Measurements from ENCODE around the gene GIPC2. TPM values are rescaled to one million over a fixed set of nuclear protein-coding genes. Genes with fewer than 3 reads are reported as not detected.
A peak's percentile ranks its signal among the peaks of the same experiment; 100 is the strongest.

GIPC2 gene
- total and polyA plus RNA-seq, 10 of the 15 experiments (the other 5 are each of a cell fraction or from before 2014, with no cell fraction given): 0.03 to 0.23 (median 0.06) TPM; not detected in 2

- TF ChIP-seq SRF (IDR thresholded peaks at IDR 0.05; ENCODE audit: low read depth in 2 of 2, low read length in 2 of 2): no peak
- no peak for TF ChIP-seq JUNB (IDR thresholded peaks at IDR 0.05)
- TF ChIP-seq TAF1 (IDR thresholded peaks at IDR 0.05; ENCODE audit: borderline replicate concordance, low read depth, low read length): no peak
- no peak for TF ChIP-seq SP1 (IDR thresholded peaks at IDR 0.05; ENCODE audit: low read depth, low read length)
- TF ChIP-seq IRF4 (IDR thresholded peaks at IDR 0.05; ENCODE audit: low read depth, low read length): no peak
- TF ChIP-seq TCF3 (IDR thresholded peaks at IDR 0.05; ENCODE audit: borderline replicate concordance, insufficient read depth, low read depth, low read length): no peak
- no peak for TF ChIP-seq E2F4 (IDR thresholded peaks at IDR 0.05; ENCODE audit: low read depth, low read length)
- no peak for TF ChIP-seq RAD21 (IDR thresholded peaks at IDR 0.05; ENCODE audit: insufficient read depth, low read depth, low read length)
- no peak for TF ChIP-seq SREBF2 (IDR thresholded peaks at IDR 0.05; ENCODE audit: low read length)
- no peak for TF ChIP-seq ZBED1 (IDR thresholded peaks at IDR 0.05; ENCODE audit: borderline replicate concordance)
- no peak for TF ChIP-seq RB1 (IDR thresholded peaks at IDR 0.05; ENCODE audit: borderline replicate concordance)
- Histone ChIP-seq H3K79me2 (ENCODE audit: control insufficient read depth, insufficient read depth, low read length) (no peaks in the 10 kb centered on the region), H3K4me2 (ENCODE audit: control insufficient read depth, insufficient read depth) (no peak overlapping the region), H2AFZ (ENCODE audit: control insufficient read depth, low read depth, low read length) (no peak overlapping the region), H4K20me1 (ENCODE audit: control insufficient read depth, insufficient read depth) (no peaks in the 10 kb centered on the region), H3K4me3 (no peak overlapping the region), H3K36me3 (ENCODE audit: control insufficient read depth in 2 of 2, insufficient read depth in 2 of 2, low read length in 1 of 2) (no peaks in the 10 kb centered on the region), H3K4me1 (ENCODE audit: control insufficient read depth, insufficient read depth, low read length) (peaks cover 2% of the 10 kb centered on the region; the same call in 1 of the 2 replicates), H3K27me3 (replicated peaks in 1 of 2; ENCODE audit: control insufficient read depth in 2 of 2, insufficient read depth in 2 of 2, low read length in 1 of 2) (no peaks in the 10 kb centered on the region; a peak in 1 of 4 replicates), H3K9me3 (replicated peaks; ENCODE audit: control insufficient read depth, insufficient read depth, low read length) (peaks cover 2% of the 10 kb centered on the region), H3K9ac (ENCODE audit: control insufficient read depth, insufficient read depth, low read length) (no peak overlapping the region), H3K27ac (ENCODE audit: control insufficient read depth, insufficient read depth) (no peak overlapping the region)
- intact Hi-C loops (cut with micrococcal nuclease; ENCODE audit: unreplicated experiment): loop anchor here (5.0 kb wide), 1 partner anchor 76 kb away; no protein-coding TSS in a partner anchor
- ChIA-PET POLR2A (interaction anchor here (1.1 kb wide), 1 partner anchor 110 kb away, joined by 3 read pairs; the partner anchor contains the start of gene FUBP1), CTCF (no interaction called here), SMC1A (ENCODE audit: uncharacterized antibody, unreplicated experiment) (interaction anchor here (1.4 kb wide), 1 partner anchor 17 kb away, joined by 3 read pairs; no protein-coding TSS in a partner anchor), RAD21 (ENCODE audit: unreplicated experiment) (interaction anchor here (1.7 kb wide), 1 partner anchor 26 kb away, joined by 6 read pairs; no protein-coding TSS in a partner anchor)
- no TSS peak for BruUV-seq (replicated peaks)
- ATAC-seq (peak; percentile 71), DNase-seq (ENCODE audit: low read depth, low spot score) (no peak), FAIRE-seq (no peak)
- in situ Hi-C loops (cut with MboI): no loop called here
Measured at GRCh38 chr1:78088486-78088885, 42.7 kb downstream of the GIPC2 start.

Measured in GM12878 (cell line).